WTC11 (cell line): ENCODE data around the gene ZNF683. TPM values are rescaled to one million over a fixed set of nuclear protein-coding genes. Genes with fewer than 3 reads are reported as not detected.

ENCODE experiments used
- ATAC-seq: fragments of 200-7000 bp; cut with Tn5 transposase; 2 replicates; pipeline ENCODE4 v1.10.0; 2021; ENCODE audit warnings: mild to moderate bottlenecking, moderate library complexity
- CTCF ChIA-PET: fragments of 300-600 bp; sonication (Branson Sonifier 250); formaldehyde crosslinking; loops from one replicate; lab custom pipeline; 2021; ENCODE audit warnings: antibody characterized with exemption; lab: Charles Lee
- POLR2A ChIA-PET: fragments of 350-600 bp; sonication (Branson Sonifier 250); formaldehyde crosslinking; loops from one replicate; lab custom pipeline; 2021; ENCODE audit warnings: antibody characterized with exemption; lab: Charles Lee
- DNase-seq: peaks from one replicate; pipeline ENCODE4 v3.0.0; 2021; ENCODE audit warnings: low spot score
- H3K27ac Mint-ChIP-seq: 2 replicates; pipeline ENCODE4 v1.8.0; 2021; ENCODE audit warnings: mixed read lengths
- H3K27me3 Mint-ChIP-seq: 2 replicates; pipeline ENCODE4 v1.8.0; 2021; ENCODE audit warnings: low read depth, mild to moderate bottlenecking, moderate library complexity, mixed read lengths
- H3K36me3 Mint-ChIP-seq: 2 replicates; pipeline ENCODE4 v1.8.0; 2021; ENCODE audit warnings: mixed read lengths
- H3K4me1 Mint-ChIP-seq: 2 replicates; pipeline ENCODE4 v1.8.0; 2022; ENCODE audit warnings: mixed read lengths
- H3K4me3 Mint-ChIP-seq: 2 replicates; pipeline ENCODE4 v1.8.0; 2021; ENCODE audit warnings: mild to moderate bottlenecking, moderate library complexity, mixed read lengths
- H3K9me3 Mint-ChIP-seq: 2 replicates; pipeline ENCODE4 v1.8.0; 2021; ENCODE audit warnings: mixed read lengths
- CTCF ChIP-seq: fragments of 200-600 bp; IDR thresholded peaks from 2 replicates; pipeline ENCODE4 v1.8.0; 2022; ENCODE audit warnings: antibody characterized with exemption
- PRDM15 ChIP-seq: sonication (generic); formaldehyde crosslinking; IDR thresholded peaks from 2 replicates; pipeline ENCODE4 v1.8.0; 2022; ENCODE audit warnings: missing genetic modification reagents
- STAT6 ChIP-seq: sonication (generic); formaldehyde crosslinking; conservative IDR thresholded peaks from 2 replicates; pipeline ENCODE4 v1.8.1; 2023; ENCODE audit warnings: mild to moderate bottlenecking, low read depth, missing genetic modification reagents, moderate library complexity
- ZNF121 ChIP-seq: sonication (generic); formaldehyde crosslinking; IDR thresholded peaks from 2 replicates; pipeline ENCODE4 v1.8.0; 2023; ENCODE audit warnings: missing genetic modification reagents
- ZNF416 ChIP-seq: fragments of 250-450 bp; sonication (Bioruptor Pico); IDR thresholded peaks from 2 replicates; pipeline ENCODE4 v1.9.0; 2021; ENCODE audit warnings: mild to moderate bottlenecking, inconsistent platforms
- ZNF671 ChIP-seq: fragments of 250-450 bp; sonication (Bioruptor Pico); IDR thresholded peaks from 2 replicates; pipeline ENCODE4 v1.8.0; 2021; ENCODE audit warnings: mild to moderate bottlenecking
- total RNA-seq: library from RNA; stranded (reverse); gene quantifications from 3 replicates; pipeline ENCODE4 v1.2.3, GENCODE V29; 2021
- TF ChIP-seq, protein P1 (sequence below): sonication (generic); formaldehyde crosslinking; IDR thresholded peaks from 2 replicates; pipeline ENCODE4 v1.8.1; 2022; ENCODE audit warnings: mild to moderate bottlenecking, missing genetic modification reagents, moderate library complexity, borderline replicate concordance

Gene ZNF683
- total RNA-seq, 1 experiment from 2014 or later = not detected

GRCh38 chr1:26358411-26359384 is 13.9 kb downstream of the ZNF683 start:
- POLR2A ChIA-PET = interaction anchor here (0.7 kb wide), 1 partner anchor 124 kb away, joined by 5 read pairs; the partner anchor contains the start of gene CEP85

More at GRCh38 chr1:26358411-26359384, 13.9 kb downstream of the ZNF683 start:
- peaks cover 38% of the 10 kb centered on the region for H3K4me1 Mint-ChIP-seq
- peak overlapping the region; percentile 83 for H3K4me3 Mint-ChIP-seq
- ATAC-seq = peak; percentile 11; the same call in 1 of the 2 replicates
- no peaks in the 10 kb centered on the region for H3K36me3 Mint-ChIP-seq
- H3K27ac Mint-ChIP-seq = no peak overlapping the region; the same call in 1 of the 2 replicates
- TF ChIP-seq, protein P1, sequence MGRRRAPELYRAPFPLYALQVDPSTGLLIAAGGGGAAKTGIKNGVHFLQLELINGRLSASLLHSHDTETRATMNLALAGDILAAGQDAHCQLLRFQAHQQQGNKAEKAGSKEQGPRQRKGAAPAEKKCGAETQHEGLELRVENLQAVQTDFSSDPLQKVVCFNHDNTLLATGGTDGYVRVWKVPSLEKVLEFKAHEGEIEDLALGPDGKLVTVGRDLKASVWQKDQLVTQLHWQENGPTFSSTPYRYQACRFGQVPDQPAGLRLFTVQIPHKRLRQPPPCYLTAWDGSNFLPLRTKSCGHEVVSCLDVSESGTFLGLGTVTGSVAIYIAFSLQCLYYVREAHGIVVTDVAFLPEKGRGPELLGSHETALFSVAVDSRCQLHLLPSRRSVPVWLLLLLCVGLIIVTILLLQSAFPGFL (CRISPR knock-in tag) = no peak
- TF ChIP-seq ZNF121 (CRISPR knock-in tag) = peak; percentile 64; the same call in 1 of the 2 replicates
- no peak for TF ChIP-seq STAT6
- TF ChIP-seq PRDM15 (CRISPR knock-in tag) = no peak
- no peak for TF ChIP-seq ZNF671 (CRISPR knock-in tag)
- TF ChIP-seq CTCF = no peak
- peak; percentile 61; the same call in 1 of the 2 replicates for TF ChIP-seq ZNF416 (CRISPR knock-in tag)
- H3K27me3 Mint-ChIP-seq = peaks cover 38% of the 10 kb centered on the region
- no peaks in the 10 kb centered on the region for H3K9me3 Mint-ChIP-seq
- CTCF ChIA-PET = interaction anchor here (0.6 to 1.8 kb wide), 11 partner anchors 8 to 323 kb away, joined by 3 to 7 read pairs (median 4); partner anchors contain the start of gene SH3BGRL3
- DNase-seq = no peak
